Measurements from ENCODE around the gene HCRT.

Gene HCRT

DNA sequence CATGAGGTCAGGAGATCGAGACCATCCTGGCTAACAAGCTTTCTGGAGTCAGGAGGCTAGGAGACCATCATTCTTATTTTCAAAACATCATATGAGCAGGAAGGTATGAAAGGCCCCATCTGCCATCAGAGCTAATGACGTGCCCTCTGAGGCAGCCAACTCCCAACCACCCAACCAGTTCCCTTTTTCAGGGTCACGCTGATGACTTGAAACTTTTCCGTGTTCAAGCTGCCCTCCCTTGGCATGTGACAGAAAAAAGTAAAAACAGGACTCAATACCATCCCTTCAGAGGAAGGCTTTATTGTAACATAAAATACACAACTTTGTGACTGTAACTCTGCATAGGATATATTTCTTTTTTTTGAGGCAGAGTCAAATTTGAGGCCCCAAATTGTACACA lies 13.6 kb upstream of the HCRT start:
- Histone ChIP-seq H2AK5ac (ENCODE audit: low read length, severe bottlenecking) (no peak overlapping the region), H4K8ac (ENCODE audit: low read length) (no peak overlapping the region), H3K23ac (ENCODE audit: low read length in 2 of 2) (no peak overlapping the region), H3K4me3 (ENCODE audit: insufficient read depth in 1 of 2, low read depth in 1 of 2, low read length in 2 of 2) (no peak overlapping the region), H3K9ac (ENCODE audit: low read length) (no peak overlapping the region), H3K4ac (ENCODE audit: low read depth in 1 of 2, low read length in 2 of 2) (no peak overlapping the region), H2BK120ac (ENCODE audit: low read depth, low read length) (no peak overlapping the region), H3K18ac (ENCODE audit: low read depth in 1 of 2, low read length in 2 of 2) (no peak overlapping the region), H3K14ac (ENCODE audit: low read length in 2 of 2) (no peak overlapping the region), H3K27me3 (ENCODE audit: control insufficient read depth in 1 of 2, insufficient read depth in 1 of 2, low read length in 2 of 2) (no peaks in the 10 kb centered on the region), H3K9me3 (ENCODE audit: control insufficient read depth, low read length) (no peaks in the 10 kb centered on the region), H3K4me1 (ENCODE audit: control insufficient read depth, insufficient read depth, low read depth, low read length) (peaks cover 6% of the 10 kb centered on the region), H3K4me2 (ENCODE audit: low read length, poor library complexity, severe bottlenecking) (no peak overlapping the region), H2BK5ac (ENCODE audit: low read depth, low read length, poor library complexity, severe bottlenecking) (no peak overlapping the region), H3K27ac (ENCODE audit: low read length, poor library complexity, severe bottlenecking) (no peak overlapping the region), H2BK12ac (ENCODE audit: low read length in 2 of 2) (no peak overlapping the region), H3K36me3 (ENCODE audit: control insufficient read depth in 1 of 2, insufficient read depth in 2 of 2, low read depth in 1 of 2, low read length in 2 of 2) (peaks cover 31 to 45% of the 10 kb centered on the region in 2 experiments), H4K91ac (ENCODE audit: low read length) (no peak overlapping the region), H3K79me1 (replicated peaks; ENCODE audit: low read length, poor library complexity, severe bottlenecking) (peaks cover 1% of the 10 kb centered on the region), H2AFZ (ENCODE audit: low read depth, low read length) (no peak overlapping the region), H2BK15ac (ENCODE audit: low read depth, poor library complexity, severe bottlenecking) (no peak overlapping the region)
- no peak for DNase-seq
- 86% methylated on average over 4 of the region's 4 CpGs for WGBS

DNA sequence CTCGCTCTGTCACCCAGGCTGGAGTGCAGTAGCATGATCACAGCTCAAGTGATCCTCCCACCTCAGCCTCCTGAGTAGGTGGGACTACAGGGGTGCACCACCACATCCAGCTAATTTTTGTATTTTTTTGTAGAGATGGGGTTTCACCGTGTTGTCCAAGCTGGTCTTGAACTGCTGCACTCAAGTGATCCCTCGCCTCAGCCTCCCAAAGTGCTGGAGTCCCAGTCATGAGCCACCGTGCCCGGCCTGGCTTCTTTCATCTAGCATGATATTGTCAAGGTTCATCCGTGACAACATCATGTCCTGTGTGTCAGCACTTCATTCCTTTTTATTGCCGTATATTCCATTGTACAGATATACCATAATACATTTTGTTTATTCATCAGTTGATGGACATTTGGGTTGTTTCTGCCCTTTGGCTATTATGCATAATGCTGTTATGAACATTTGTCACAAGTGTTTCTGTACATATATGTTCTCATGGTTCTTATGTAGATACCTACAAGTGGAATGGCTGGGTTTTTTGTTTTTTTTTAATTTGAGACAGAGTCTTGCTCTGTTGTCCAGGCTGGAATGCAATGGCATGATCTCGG lies 12.4 kb upstream of the HCRT start:
- Histone ChIP-seq H4K8ac (ENCODE audit: low read length) (no peak overlapping the region), H3K14ac (ENCODE audit: low read length in 2 of 2) (no peak overlapping the region), H3K18ac (ENCODE audit: low read depth in 1 of 2, low read length in 2 of 2) (no peak overlapping the region), H2BK15ac (ENCODE audit: low read depth, poor library complexity, severe bottlenecking) (no peak overlapping the region), H3K9ac (ENCODE audit: low read length) (no peak overlapping the region), H3K4me1 (ENCODE audit: control insufficient read depth, insufficient read depth, low read depth, low read length) (peaks cover 6% of the 10 kb centered on the region), H3K9me3 (ENCODE audit: control insufficient read depth, low read length) (no peaks in the 10 kb centered on the region), H3K27me3 (ENCODE audit: control insufficient read depth in 1 of 2, insufficient read depth in 1 of 2, low read length in 2 of 2) (no peaks in the 10 kb centered on the region), H3K79me1 (replicated peaks; ENCODE audit: low read length, poor library complexity, severe bottlenecking) (peaks cover 1% of the 10 kb centered on the region), H3K27ac (ENCODE audit: low read length, poor library complexity, severe bottlenecking) (no peak overlapping the region), H2BK12ac (ENCODE audit: low read length in 2 of 2) (no peak overlapping the region), H2AFZ (ENCODE audit: low read depth, low read length) (no peak overlapping the region), H3K4me3 (ENCODE audit: insufficient read depth in 1 of 2, low read depth in 1 of 2, low read length in 2 of 2) (no peak overlapping the region), H3K4me2 (ENCODE audit: low read length, poor library complexity, severe bottlenecking) (no peak overlapping the region), H2BK5ac (ENCODE audit: low read depth, low read length, poor library complexity, severe bottlenecking) (no peak overlapping the region), H3K36me3 (ENCODE audit: control insufficient read depth in 1 of 2, insufficient read depth in 2 of 2, low read depth in 1 of 2, low read length in 2 of 2) (peaks cover 27 to 38% of the 10 kb centered on the region in 2 experiments), H3K23ac (ENCODE audit: low read length in 2 of 2) (no peak overlapping the region), H2AK5ac (ENCODE audit: low read length, severe bottlenecking) (no peak overlapping the region), H4K91ac (ENCODE audit: low read length) (no peak overlapping the region), H3K4ac (ENCODE audit: low read depth in 1 of 2, low read length in 2 of 2) (no peak overlapping the region), H2BK120ac (ENCODE audit: low read depth, low read length) (no peak overlapping the region)
- no peak for DNase-seq
- WGBS = 96% methylated on average over 6 of the region's 8 CpGs

DNA sequence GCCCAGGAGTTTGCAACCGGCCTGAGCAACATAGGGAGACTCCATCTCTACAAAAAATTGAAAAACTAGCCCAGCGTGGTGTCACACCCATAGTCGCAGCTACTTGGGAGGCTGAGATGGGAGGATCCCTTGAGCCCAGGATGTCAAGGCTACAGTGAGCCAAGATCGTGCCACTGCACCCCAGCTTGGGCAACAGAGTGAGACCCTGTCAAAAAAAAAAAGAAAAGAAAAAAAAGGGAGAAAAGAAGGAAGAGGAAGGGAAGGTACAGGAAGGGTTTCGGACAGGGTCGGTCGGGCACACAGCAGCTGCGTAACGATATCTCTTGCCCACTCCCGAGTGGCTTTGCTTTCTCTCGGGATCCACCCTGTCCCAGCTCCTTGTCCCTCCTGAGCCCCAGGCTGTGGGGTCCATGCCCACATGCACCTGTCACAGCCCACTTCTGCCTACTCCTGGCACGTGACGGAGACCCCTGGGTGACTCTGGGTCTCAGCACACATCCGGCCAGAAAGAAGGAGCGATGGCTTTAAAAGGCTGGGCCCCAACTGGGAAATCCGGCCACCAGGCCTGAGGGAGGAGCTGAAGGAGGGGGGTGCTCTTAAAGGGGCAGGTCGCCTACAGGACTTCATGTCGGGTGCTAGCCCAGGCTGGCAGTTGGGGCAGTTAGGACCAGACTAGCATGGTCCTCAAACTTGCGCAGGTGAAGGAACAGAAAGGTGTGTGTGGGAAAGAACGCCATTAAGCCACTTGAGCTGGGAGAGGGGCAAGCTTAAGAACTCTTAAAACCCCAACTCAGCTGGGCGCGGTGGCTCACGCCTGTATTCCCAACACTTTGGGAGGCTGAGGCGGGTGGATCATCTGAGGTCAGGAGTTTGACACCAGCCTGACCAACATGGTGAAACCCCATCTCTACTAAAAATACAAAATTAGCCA lies 9.0 kb upstream of the HCRT start, which contains the start of gene GHDC:
TSS of gene GHDC (minus strand) at position 526 of the 931 bp plus-strand sequence. CDS start 913 bp downstream, outside the sequence.
- Histone ChIP-seq H2BK15ac (ENCODE audit: low read depth, poor library complexity, severe bottlenecking) (no peak within 1 kb of the TSS), H3K36me3 (ENCODE audit: control insufficient read depth in 1 of 2, insufficient read depth in 2 of 2, low read depth in 1 of 2, low read length in 2 of 2) (peaks cover 0 to 6% of the 10 kb centered on the region in 2 experiments), H3K4ac (ENCODE audit: low read depth in 1 of 2, low read length in 2 of 2) (peak within 1 kb of the TSS in 1 of 2 experiments; percentile 32), H2AK5ac (ENCODE audit: low read length, severe bottlenecking) (no peak within 1 kb of the TSS), H3K4me2 (ENCODE audit: low read length, poor library complexity, severe bottlenecking) (no peak within 1 kb of the TSS), H3K4me3 (ENCODE audit: insufficient read depth in 1 of 2, low read depth in 1 of 2, low read length in 2 of 2) (peak within 1 kb of the TSS; percentile 16 to 92), H3K23ac (ENCODE audit: low read length in 2 of 2) (no peak within 1 kb of the TSS), H4K8ac (ENCODE audit: low read length) (peak within 1 kb of the TSS; percentile 80), H3K4me1 (ENCODE audit: control insufficient read depth, insufficient read depth, low read depth, low read length) (peaks cover 6% of the 10 kb centered on the region), H2BK120ac (ENCODE audit: low read depth, low read length) (peak within 1 kb of the TSS; percentile 12), H4K91ac (ENCODE audit: low read length) (peak within 1 kb of the TSS; percentile 28), H3K14ac (ENCODE audit: low read length in 2 of 2) (peak within 1 kb of the TSS in 1 of 2 experiments; percentile 53), H2BK5ac (ENCODE audit: low read depth, low read length, poor library complexity, severe bottlenecking) (no peak within 1 kb of the TSS), H3K18ac (ENCODE audit: low read depth in 1 of 2, low read length in 2 of 2) (peak within 1 kb of the TSS; percentile 3 to 79), H3K9ac (ENCODE audit: low read length) (peak within 1 kb of the TSS; percentile 92), H3K79me1 (replicated peaks; ENCODE audit: low read length, poor library complexity, severe bottlenecking) (no peaks in the 10 kb centered on the region), H3K9me3 (ENCODE audit: control insufficient read depth, low read length) (no peaks in the 10 kb centered on the region), H3K27me3 (ENCODE audit: control insufficient read depth in 1 of 2, insufficient read depth in 1 of 2, low read length in 2 of 2) (no peaks in the 10 kb centered on the region), H3K27ac (ENCODE audit: low read length, poor library complexity, severe bottlenecking) (no peak within 1 kb of the TSS), H2BK12ac (ENCODE audit: low read length in 2 of 2) (peak within 1 kb of the TSS in 1 of 2 experiments; percentile 21), H2AFZ (ENCODE audit: low read depth, low read length) (peak within 1 kb of the TSS; percentile 67)
- DNase-seq = peak; percentile 57
- 63% methylated on average over 19 of the region's 24 CpGs for WGBS

All from mesenchymal stem cell (in vitro differentiated cells and primary cell).